Midbrain (tissue), 1 donor: Measurements from ENCODE around the gene GAB3.
"Not testable (repeated sequence)": the region's sequence is repeated elsewhere in the genome, so short reads cannot be mapped to it uniquely, and the experiment has no call there.

ENCODE experiments used
- DNase-seq: peaks from one replicate; lab custom pipeline; 2025; lab: John Stamatoyannopoulos, UW

Gene GAB3

DNA sequence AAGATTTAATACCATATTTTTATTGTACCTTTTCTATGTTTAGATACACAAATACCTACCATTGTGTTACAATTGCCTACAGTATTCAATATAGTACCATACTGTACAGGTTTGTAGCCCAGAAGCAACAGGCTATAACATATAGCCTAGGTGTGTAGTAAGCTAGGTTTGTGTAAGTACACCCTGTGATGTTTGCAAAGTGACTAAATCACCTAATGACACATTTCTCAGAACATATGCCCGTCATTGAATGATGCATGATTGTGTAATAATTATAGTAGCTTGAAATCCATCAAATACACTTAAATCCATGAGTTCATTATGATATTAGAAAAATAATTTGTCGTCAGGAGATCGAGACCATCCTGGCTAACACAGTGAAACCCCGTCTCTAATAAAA lies 30.8 kb downstream of the GAB3 start:
- DNase-seq = no peak

DNA sequence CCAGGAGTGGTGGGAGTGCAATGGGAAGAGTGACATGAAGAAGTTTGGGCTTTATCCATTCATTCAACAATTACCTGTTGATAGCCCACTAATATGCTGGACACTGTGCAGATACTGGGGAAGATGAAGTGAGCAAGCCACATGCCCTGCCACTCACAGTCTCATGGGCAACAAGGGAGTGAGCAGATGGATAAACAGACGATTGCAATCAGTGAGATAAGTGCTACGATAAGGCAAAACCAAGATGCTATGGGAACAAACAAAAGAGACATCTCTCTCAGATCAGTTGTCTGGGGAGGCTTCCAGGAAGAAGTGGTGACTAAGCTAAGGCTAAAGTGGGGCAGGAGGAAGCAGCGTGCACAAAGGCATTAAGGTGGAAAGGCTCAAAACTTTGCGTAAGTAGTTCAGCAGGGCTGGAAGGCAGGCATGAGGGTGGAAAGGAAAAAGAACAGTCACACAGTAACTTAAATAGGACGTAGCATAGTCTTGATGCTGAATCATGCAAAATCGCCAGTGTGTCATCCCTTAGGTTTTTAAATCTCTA lies 31.7 kb downstream of the GAB3 start:
- DNase-seq = no peak

DNA sequence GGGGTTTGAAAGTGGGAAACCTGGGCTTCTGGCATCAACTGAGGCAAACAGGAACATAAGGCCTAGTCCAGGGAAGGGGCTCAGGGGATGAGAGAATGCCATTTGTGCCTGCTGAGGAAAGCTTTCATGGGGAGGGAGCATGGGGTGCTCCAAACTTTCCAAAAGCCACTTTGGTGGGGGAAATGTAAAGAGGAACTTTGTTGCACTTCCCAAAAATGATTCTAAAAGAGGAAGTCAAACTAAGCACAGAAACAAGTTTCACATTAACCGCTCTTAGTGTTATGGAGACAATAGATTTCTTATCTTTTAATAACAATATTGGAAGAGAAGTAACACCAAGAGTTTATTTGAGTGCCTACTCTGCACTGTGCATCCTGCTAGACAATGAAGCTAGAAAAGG lies 32.3 kb downstream of the GAB3 start:
- peak; percentile 25 for DNase-seq

DNA sequence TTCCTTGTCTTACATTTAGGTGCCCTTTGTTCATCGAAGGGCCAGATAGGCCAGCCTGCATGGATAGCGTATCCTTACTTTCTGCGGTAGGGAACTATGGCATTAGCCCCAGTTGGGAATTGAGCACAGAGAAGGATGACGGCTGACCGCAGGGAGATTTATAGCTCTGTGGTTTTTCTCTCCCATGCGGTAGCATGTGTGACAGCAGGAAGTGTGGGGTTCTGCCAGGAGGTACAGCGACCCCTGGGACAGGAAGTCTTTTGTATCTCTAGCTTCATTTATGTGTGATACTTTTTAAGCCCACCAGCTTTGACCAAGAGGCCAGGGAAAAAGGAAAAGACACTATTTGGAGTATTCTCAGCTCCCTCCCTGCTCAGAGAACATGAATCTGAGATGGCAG lies 33.1 kb downstream of the GAB3 start:
- DNase-seq = no peak

DNA sequence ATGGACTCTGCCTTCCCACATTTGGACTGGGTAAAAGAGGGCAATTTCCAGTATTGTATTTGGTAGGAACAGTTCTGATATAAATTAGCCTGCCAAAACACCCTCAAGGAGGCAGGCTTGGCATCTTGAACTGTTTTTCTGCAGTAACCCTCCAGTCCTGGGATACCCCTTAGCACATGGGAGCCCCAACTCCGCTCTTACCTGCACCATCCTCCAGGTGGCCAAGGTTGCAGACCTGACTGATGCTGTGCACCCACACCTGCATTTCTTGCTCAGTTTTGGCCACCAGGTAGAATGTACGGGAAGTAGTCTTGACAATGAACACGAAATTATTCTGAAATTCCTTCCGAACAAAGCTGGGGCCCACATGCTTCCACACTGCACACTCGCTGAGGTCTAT lies 35.1 kb downstream of the GAB3 start:
- DNase-seq = no peak

DNA sequence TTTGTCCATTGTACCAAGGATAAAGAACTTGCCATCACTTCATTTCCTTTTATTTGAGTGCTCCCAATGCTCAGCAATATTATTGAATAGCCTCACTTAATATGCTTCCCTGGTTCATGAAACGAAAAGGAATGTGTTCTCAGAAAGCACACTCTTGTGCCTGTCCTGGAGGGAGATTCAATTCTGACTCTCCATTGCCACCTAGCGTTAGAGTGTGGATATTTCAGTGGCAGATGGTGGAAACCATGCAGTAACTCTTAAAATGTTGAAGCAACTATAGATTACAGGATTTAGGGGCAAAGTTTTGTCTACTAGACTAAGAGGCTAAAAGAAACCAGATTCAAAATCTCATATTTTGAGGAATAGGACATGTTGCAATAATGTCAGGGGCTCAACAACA lies 36.0 kb downstream of the GAB3 start:
- DNase-seq = peak; percentile 74

DNA sequence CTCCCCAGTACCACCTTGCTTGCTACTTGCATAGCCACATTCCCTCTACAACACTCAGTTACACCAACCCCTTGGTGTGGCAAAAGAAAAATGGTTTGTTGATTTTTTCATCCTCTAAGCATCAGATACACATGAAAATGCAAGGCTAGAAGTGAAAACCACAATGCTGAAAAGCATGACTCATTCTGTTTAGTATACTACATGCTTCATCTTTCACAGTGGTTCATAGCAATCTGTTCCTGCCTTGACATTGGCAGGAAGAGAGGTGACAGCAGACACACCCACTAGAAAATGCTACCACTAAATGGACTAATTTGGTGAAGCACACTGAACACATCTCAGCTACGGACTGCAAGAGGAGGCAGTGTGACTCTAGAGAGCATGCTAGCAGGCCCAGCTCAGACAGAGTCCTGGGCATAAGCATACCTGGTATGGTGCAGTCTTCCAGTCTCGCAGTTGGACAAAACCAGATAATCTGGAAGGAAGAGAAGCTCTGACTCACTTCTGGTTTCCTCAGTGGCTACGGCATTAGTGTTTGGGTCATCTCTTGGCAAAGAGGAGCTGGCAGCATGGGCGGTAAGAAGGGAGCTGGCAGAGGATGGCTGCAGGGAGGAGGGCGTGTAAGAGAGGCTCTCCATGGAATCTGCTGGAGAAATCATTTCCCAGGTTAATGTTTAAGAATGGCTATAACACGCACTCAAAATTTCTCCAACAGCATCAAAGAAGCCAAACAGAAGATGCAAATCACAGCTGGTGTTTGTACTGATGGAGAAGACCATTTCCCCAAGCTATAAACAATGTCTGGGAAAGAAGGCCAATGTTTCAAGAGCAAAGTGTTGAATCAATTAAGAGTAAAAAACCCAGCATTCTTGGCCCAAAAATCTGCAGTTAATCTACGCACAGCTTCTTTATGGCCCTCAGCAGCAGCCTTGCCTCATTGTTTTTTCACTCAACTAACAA lies 37.8 kb downstream of the GAB3 start:
- DNase-seq = no peak

DNA sequence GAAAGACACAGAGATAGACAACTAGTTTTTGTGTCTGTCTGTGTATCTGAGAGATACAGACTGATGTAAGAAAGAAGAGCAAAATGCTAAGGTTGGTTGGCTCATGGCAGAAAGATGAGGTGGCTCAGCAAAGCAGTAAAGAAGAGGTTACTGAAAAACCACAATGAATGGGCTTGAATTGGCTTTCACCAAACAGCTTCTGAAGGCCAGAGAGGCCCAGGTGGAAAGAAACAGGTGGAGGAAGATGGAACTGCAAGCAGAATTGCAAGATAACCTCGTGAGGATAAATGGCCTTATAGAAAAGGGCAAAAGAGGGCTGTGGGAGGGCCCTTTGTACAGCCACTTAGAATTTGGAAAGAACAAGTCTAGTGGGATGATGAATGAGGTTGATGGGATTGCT lies 39.6 kb downstream of the GAB3 start:
- no peak for DNase-seq

DNA sequence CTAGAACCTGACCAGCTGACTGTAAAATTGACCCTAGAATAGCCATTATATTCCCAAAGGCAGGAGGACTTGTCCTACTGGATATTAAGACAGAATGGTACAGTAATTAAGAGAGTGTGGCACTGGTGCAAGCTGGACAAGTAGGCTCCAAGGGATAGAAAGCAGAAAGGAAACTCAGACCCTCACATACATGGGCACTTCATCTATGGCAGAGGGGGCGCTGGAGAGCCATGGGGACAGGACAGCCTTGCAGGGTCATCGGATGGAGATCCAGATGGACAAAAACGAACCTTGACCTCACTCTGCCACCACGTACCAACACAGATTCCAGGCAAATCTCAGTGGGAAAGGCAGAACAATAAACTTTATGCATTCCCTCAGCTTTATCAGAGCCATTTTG lies 40.6 kb downstream of the GAB3 start:
- DNase-seq = no peak

DNA sequence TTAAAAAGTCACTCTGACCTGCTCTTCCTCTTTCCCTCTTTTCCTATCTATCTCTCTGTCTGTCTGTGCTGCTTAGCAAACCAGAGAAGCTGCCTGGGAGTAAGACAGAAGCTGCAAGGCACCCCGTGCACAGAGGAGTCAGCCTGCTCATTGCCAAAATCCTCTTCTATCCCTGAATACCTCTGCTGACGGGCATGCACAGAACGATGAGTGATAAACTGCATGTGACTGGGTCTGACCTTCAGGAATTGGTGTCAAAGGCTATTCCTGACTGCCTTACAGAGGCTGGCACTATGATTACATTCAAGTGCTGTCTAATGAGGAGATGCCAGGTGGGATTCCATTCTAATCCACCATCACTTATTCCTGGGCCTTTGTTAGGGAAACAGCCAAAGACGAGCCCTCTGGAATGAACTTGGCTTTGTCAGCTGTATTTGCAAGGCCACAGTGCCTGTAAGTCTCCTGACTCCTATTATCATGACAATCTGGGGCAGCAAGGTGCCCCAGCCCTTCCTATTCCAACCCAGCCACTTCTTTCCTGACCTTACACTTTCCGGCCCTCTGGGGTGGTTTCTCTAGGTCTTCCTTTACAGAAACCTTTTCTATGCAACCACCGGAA lies 52.1 kb downstream of the GAB3 start:
- no peak for DNase-seq

DNA sequence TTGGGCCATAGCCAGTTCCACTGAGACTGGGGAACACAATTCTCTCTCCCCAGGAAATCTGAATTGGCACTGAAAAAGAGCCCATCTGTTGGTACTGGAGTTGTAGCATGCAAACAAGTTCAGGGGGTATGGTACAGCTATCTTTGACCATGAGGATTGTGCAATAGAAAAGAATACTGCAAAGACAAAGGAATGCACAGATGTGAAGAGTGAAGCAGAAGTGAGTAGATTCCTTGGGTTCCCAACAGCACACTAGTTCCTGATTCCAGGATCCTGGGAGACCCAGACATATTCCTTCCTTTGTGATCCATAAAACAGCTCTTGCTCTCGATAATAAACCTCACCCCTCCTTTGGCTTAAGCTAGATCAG lies 54.2 kb downstream of the GAB3 start:
- no peak for DNase-seq

DNA sequence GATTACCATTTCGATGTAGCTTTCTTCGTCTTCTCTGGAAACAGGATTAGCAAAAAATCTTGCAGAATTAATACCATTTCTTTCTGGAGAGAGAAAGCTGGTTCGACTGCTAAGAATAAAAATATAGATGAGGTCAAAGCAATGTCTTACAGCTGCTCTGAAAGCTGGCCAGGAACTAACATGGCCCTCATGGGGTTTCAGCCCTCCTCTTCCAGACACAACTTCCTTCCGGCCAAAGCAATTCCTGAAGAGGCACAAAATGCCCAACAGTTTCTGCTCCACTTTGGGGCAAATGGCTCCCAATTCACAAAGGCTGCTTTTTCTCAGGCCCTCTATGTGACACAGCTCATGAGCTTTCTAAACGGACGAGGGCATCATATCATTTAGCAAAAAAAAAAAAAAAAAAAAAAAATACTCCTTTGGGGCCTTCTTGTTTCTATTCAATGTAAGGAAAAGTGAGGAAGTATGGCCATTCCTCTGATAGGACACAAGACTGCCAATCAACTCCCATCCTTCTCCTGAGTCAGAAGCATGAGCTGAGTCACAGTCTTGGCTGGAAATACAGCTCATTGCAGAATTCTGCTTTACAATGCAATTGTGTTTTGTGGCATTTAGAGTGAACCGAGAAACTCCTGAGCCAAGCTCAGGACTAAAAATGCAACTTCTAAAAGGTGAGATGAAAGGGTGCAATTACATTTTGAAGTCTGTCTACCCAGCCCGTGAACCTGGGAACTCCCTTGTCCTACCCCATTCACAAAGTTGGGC lies 54.8 kb downstream of the GAB3 start:
- no peak for DNase-seq

DNA sequence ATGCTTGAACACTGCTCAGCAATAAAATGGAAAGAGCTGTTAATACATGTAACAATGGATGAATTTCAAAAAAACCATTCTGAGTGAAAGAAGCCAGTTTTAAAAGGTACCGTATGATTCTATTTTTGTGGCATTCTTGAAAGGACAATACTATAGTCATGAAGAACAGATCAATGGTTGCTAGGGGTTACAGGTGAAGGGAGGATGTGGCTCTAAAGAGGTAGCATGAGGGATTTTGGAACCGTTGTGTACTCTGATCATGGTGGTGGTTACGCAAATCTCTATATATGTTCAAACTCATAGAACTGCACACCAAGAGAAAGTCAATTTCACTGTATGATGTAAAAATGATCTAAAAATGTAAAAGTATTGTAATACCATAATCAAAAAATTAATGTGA lies 57.5 kb downstream of the GAB3 start:
- no peak for DNase-seq

DNA sequence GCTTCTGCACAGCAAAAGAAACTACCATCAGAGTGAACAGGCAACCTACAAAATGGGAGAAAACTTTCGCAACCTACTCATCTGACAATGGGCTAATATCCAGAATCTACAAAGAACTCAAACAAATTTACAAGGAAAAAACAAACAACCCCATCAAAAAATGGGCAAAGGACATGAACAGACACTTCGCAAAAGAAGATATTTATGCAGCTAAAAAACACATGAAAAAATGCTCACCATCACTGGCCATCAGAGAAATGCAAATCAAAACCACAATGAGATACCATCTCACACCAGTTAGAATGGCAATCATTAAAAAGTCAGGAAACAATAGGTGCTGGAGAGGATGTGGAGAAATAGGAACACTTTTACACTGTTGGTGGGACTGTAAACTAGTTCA lies 60.4 kb downstream of the GAB3 start:
- DNase-seq = not testable (repeated sequence)

DNA sequence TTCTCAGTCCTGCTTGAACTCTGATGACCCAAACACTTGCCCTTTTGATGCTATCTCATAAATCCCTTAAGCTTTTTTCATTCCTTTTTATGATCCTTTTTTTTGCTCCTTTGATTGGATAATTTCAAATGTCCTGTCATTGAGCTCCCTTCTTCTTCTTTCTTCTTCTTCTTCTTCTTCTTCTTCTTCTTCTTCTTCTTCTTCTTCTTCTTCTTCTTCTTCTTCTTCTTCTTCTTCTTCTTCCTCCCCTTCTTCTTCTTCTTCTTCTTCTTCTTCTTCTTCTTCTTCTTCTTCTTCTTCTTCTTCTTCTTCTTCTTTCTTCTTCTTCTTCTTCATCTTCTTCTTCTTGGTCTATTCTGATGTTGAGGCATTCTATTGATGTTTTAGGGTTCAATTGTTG lies 78.8 kb downstream of the GAB3 start:
- DNase-seq = not testable (repeated sequence)

DNA sequence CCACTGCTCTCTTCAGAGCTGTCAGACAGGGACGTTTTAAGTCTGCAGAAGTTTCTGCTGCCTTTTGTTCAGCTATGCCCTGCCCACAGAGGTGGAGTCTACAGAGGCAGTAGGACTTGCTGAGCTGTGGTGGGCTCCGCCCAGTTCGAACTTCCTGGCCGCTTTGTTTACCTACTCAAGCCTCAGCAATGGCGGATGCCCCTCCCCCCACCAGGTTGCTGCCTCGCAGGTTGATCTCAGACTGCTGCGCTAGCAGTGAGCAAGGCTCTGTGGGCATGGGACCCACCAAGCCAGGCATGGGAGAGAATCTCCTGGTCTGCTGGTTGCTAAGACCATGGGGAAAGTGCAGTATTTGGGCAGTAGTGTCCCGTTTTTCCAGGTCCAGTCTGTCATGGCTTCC lies 80.0 kb downstream of the GAB3 start:
- not testable (repeated sequence) for DNase-seq

DNA sequence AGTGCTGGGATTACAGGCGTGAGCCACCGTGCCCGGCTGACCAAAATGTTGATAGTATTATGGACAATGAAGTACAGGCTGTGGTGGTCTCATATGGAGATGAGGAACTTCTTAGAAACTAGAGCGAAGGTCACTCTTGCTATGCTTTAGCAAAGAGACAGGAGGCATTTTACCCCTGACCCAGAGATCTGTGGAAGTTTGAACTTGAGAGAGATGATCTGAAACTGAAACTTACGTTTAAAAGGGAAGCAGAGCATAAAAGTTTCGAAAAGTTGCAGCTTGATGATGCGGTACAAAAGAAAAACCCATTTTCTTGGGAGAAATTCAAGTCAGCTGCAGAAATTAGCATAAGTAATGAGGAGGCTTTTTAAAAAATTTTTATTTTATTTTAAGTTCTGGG lies 89.0 kb downstream of the GAB3 start:
- no peak for DNase-seq

DNA sequence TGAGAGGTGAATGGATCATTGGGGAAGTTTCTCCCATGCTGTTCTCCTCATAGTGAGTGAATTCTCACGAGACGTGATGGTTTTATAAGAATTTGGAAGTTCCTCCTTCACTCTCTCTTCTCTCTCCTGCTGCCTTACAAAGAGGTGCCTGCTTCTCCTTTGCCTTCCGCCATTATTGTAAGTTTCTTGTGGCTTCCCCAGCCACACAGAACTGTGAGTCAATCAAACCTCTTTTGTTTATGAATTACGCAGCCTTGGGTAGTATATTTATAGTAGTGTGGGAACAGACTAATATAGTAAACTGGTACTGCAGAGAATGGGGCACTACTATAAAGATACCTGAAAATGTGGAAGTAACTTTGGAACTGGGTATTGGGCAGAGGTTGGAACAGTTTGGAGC lies 89.7 kb downstream of the GAB3 start:
- no peak for DNase-seq

DNA sequence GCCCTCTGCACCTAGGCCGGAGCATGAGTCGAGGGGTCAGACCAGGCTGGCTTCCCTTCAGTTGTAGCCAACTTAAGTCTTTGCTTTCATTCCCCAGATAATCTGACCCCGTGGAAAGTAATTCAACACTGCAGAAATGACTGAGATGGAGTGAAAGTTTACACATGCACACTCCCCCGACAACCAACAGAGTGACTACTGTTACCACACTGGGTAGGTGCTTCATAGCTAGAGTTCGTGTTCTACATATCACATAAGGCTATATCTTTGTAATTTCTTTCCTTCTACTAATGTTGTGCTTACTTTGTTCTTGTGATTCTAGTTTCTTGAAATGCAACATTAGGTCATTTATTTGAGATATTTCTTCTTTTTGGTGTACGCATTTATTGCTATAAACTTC lies 90.3 kb downstream of the GAB3 start:
- no peak for DNase-seq

DNA sequence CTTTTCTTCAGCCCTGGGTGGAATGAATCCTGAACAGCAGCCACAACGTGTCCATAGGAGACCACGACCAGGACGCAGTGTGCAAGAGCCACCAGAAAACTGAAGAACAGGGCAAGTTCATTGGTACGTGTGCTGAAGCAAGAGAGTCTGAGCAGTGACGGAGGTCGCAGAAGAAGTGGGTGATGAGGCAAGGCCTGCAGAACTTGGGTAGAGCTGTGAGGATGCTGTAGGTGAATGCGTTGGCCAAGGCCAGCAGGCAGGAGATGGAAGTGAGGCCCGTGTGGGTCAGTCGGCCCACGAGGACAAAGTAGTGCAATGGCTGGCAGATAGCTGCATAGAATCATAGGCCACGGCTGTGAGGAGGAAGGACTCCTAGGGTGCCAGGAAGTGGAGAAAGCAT lies 91.9 kb downstream of the GAB3 start:
- no peak for DNase-seq

DNA sequence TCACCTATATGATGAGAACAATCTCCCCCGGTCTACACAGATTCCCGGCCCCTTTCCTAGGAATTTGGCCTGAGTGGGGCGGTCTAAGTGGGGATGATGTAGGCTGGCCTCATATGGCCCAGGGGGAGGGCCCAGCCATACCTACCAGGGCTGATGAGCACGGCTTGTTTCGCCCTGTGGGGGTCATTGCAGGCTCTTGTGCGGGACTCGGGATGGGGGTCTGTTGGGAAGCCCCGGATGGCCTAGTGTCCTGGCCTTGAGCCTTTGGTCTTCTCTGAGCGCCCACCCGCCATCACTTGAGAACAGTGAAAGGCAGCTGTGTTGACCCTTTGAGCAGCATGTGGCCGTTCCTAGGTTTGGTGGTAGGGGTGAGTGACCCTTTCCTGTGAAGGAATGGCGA lies 92.7 kb downstream of the GAB3 start:
- DNase-seq = no peak

DNA sequence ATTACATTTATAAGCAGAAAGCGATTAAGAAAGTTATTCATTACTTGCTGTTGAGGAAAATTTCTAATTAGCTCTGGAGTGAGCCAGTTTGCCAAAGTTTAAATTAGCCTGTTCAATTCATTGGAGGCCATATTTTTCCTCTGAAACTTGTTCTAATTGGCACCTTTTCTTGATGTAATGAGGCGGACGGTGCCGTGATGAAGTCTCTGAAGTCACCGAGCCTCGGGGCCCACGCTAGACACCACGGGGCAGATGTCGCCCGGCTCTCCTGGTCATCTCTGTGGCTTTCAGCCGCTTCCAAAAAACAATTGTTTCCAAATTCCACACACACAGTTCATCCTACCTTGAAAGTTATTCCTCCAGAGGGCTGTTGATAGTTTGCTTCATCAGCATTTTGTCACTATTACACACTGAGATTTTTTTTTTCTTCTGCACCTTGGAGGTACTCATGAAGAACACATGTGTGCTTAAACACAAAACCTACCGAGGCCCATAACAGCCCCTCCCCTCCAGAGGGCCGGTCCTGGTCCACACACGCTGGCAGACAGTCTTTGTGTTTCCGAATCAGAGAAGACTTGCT lies 93.6 kb downstream of the GAB3 start:
- DNase-seq = no peak
